NCI-H82 (cell line): ENCODE data around the gene TRNP1.

ENCODE experiments used
- DNase-seq: peaks from one replicate; lab custom pipeline; 2025; lab: John Stamatoyannopoulos, UW

The TRNP1 gene

GRCh38 chr1:27001570-27002360, 8.3 kb downstream of the TRNP1 start:
- DNase-seq, result no peak

GRCh38 chr1:27003745-27004470, 10.4 kb downstream of the TRNP1 start:
- no peak for DNase-seq

- peak; percentile 92 for DNase-seq
These were observed 11.1 kb downstream of the TRNP1 start for GRCh38 chr1:27004471-27005165.

GRCh38 chr1:27005166-27005530, 11.7 kb downstream of the TRNP1 start:
- no peak for DNase-seq

- DNase-seq, result no peak
These were observed 12.4 kb downstream of the TRNP1 start for GRCh38 chr1:27005648-27006496.

- DNase-seq, result no peak
These were observed 13.2 kb downstream of the TRNP1 start for GRCh38 chr1:27006683-27007082.

- no peak for DNase-seq
These were observed 14.6 kb downstream of the TRNP1 start for GRCh38 chr1:27007909-27008582.

- DNase-seq, result no peak
These were observed 16.2 kb downstream of the TRNP1 start for GRCh38 chr1:27009601-27010197.

GRCh38 chr1:27010226-27010994, 16.9 kb downstream of the TRNP1 start:
- DNase-seq, result no peak

GRCh38 chr1:27011058-27011764, 17.7 kb downstream of the TRNP1 start:
- peak; percentile 95 for DNase-seq

- DNase-seq, result peak; percentile 44
These were observed 18.6 kb downstream of the TRNP1 start for GRCh38 chr1:27011976-27012563.

- no peak for DNase-seq
These were observed 21.8 kb downstream of the TRNP1 start for GRCh38 chr1:27015260-27015659.

GRCh38 chr1:27016376-27016775, 22.9 kb downstream of the TRNP1 start:
- no peak for DNase-seq

GRCh38 chr1:27017207-27017606, 23.7 kb downstream of the TRNP1 start:
- no peak for DNase-seq

GRCh38 chr1:27018316-27018715, 24.8 kb downstream of the TRNP1 start:
- no peak for DNase-seq

- no peak for DNase-seq
These were observed 28.0 kb downstream of the TRNP1 start for GRCh38 chr1:27021354-27022031.

GRCh38 chr1:27025718-27026117, 32.2 kb downstream of the TRNP1 start:
- no peak for DNase-seq
